Measurements from ENCODE around the gene GOLGA6L2. TPM values are rescaled to one million over a fixed set of nuclear protein-coding genes. Genes with fewer than 3 reads are reported as not detected.
A peak's percentile ranks its signal among the peaks of the same experiment; 100 is the strongest.

The GOLGA6L2 gene
- total and polyA plus RNA-seq, 4 donors: not detected

GRCh38 chr15:23472033-23472432, 25.0 kb upstream of the GOLGA6L2 start:
- Histone ChIP-seq H3K9ac (ENCODE audit: low read depth in 1 of 2, low read length in 2 of 2) (no peak overlapping the region), H3K4me1 (ENCODE audit: control insufficient read depth in 4 of 4, insufficient read depth in 4 of 4, low read length in 3 of 4) (no peaks in the 10 kb centered on the region), H3K36me3 (ENCODE audit: control insufficient read depth in 4 of 4, insufficient read depth in 3 of 4, low read depth in 1 of 4, low read length in 3 of 4) (no peaks in the 10 kb centered on the region), H3K27ac (ENCODE audit: low read depth in 1 of 2, low read length in 2 of 2) (no peak overlapping the region), H3K9me3 (ENCODE audit: control insufficient read depth in 4 of 4, low read length in 3 of 4) (no peaks in the 10 kb centered on the region), H3K4me3 (ENCODE audit: low read depth in 1 of 3, low read length in 3 of 3) (no peak overlapping the region), H3K27me3 (ENCODE audit: control insufficient read depth in 4 of 4, insufficient read depth in 4 of 4, low read length in 3 of 4) (peaks cover 0 to 3% (median 1%) of the 10 kb centered on the region in 4 donors)
- DNase-seq (ENCODE audit: low spot score): no peak
- TF ChIP-seq, protein P1, sequence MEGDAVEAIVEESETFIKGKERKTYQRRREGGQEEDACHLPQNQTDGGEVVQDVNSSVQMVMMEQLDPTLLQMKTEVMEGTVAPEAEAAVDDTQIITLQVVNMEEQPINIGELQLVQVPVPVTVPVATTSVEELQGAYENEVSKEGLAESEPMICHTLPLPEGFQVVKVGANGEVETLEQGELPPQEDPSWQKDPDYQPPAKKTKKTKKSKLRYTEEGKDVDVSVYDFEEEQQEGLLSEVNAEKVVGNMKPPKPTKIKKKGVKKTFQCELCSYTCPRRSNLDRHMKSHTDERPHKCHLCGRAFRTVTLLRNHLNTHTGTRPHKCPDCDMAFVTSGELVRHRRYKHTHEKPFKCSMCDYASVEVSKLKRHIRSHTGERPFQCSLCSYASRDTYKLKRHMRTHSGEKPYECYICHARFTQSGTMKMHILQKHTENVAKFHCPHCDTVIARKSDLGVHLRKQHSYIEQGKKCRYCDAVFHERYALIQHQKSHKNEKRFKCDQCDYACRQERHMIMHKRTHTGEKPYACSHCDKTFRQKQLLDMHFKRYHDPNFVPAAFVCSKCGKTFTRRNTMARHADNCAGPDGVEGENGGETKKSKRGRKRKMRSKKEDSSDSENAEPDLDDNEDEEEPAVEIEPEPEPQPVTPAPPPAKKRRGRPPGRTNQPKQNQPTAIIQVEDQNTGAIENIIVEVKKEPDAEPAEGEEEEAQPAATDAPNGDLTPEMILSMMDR (IDR thresholded peaks at IDR 0.05; ENCODE audit: low read depth, low read length, missing input control): no peak
- 62% methylated on average over 1 of the region's 1 CpG for WGBS

DNA sequence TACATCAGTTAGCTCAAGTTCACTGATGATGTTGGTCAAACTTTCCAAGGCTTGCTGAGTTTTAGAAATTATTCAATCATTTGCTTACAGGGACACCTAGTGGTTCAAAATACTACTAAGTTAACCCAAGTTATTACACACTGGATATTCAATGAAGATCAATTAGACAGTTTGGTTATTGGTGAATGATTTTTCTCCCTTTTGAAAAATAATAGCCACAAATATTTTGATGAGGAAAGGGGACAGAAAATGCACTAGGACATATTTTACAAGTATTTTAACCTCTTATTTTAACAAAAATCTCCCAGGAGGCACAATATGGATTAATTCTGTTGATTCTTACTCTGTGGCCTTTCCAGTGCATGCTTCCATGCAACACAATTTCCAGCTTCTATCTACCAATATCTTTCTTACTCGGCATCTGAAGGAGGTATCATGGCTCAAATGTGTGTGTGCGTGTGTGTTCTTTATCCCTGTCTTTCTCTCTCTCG, 20.1 kb upstream of the GOLGA6L2 start:
- Histone ChIP-seq H3K27ac (ENCODE audit: low read depth in 1 of 2, low read length in 2 of 2) (no peak overlapping the region), H3K36me3 (ENCODE audit: control insufficient read depth in 4 of 4, insufficient read depth in 3 of 4, low read depth in 1 of 4, low read length in 3 of 4) (no peaks in the 10 kb centered on the region), H3K4me3 (ENCODE audit: low read depth in 1 of 3, low read length in 3 of 3) (no peak overlapping the region), H3K27me3 (ENCODE audit: control insufficient read depth in 4 of 4, insufficient read depth in 4 of 4, low read length in 3 of 4) (peaks cover 0 to 5% (median 2%) of the 10 kb centered on the region in 4 donors), H3K4me1 (ENCODE audit: control insufficient read depth in 4 of 4, insufficient read depth in 4 of 4, low read length in 3 of 4) (no peaks in the 10 kb centered on the region), H3K9ac (ENCODE audit: low read depth in 1 of 2, low read length in 2 of 2) (no peak overlapping the region), H3K9me3 (ENCODE audit: control insufficient read depth in 4 of 4, low read length in 3 of 4) (no peaks in the 10 kb centered on the region)
- no peak for DNase-seq (ENCODE audit: low spot score)
- TF ChIP-seq, protein P1 (IDR thresholded peaks at IDR 0.05; ENCODE audit: low read depth, low read length, missing input control): peak; percentile 37
- TF ChIP-seq RAD21 (IDR thresholded peaks at IDR 0.05): peak; percentile 71 to 74
- TF ChIP-seq YY1 (IDR thresholded peaks at IDR 0.05): no peak
- TF ChIP-seq EGR1 (IDR thresholded peaks at IDR 0.05; ENCODE audit: low read depth in 2 of 2): no peak
- no peak for TF ChIP-seq TAF1 (conservative IDR thresholded peaks at IDR 0.05)
- no peak for TF ChIP-seq SP1 (IDR thresholded peaks at IDR 0.05)
- WGBS: 71% methylated on average over 3 of the region's 3 CpGs

DNA sequence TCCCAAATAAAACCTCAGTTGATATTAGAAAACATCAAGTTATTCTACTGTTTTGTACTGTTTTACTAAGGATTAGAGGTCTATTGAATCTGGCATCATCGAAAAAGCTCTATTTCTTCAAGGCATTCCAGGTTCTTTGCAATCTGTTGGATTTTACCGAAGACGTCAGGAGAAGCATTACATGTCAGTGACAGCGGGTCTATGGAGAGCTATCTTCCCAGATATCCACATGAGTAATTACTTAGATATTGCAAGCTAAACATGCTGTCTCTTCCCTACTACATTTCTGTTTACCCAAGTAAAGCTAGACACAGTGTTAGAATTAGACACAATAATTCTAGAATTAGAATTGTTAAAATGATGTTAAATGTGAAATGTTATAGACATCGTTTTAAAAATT, 10.8 kb upstream of the GOLGA6L2 start:
- WGBS: 66% methylated on average over 5 of the region's 5 CpGs
- DNase-seq (ENCODE audit: low spot score): no peak
- Histone ChIP-seq H3K4me1 (ENCODE audit: control insufficient read depth in 4 of 4, insufficient read depth in 4 of 4, low read length in 3 of 4) (no peaks in the 10 kb centered on the region), H3K9me3 (ENCODE audit: control insufficient read depth in 4 of 4, low read length in 3 of 4) (no peaks in the 10 kb centered on the region), H3K27me3 (ENCODE audit: control insufficient read depth in 4 of 4, insufficient read depth in 4 of 4, low read length in 3 of 4) (peaks cover 0 to 3% (median under 1%) of the 10 kb centered on the region in 4 donors), H3K9ac (ENCODE audit: low read depth in 1 of 2, low read length in 2 of 2) (no peak overlapping the region), H3K36me3 (ENCODE audit: control insufficient read depth in 4 of 4, insufficient read depth in 3 of 4, low read depth in 1 of 4, low read length in 3 of 4) (no peaks in the 10 kb centered on the region), H3K4me3 (ENCODE audit: low read depth in 1 of 3, low read length in 3 of 3) (no peak overlapping the region), H3K27ac (ENCODE audit: low read depth in 1 of 2, low read length in 2 of 2) (no peak overlapping the region)
- TF ChIP-seq EGR1 (IDR thresholded peaks at IDR 0.05; ENCODE audit: low read depth in 2 of 2) (no peak), HNF4A (conservative IDR thresholded peaks at IDR 0.05) (no peak), TAF1 (conservative IDR thresholded peaks at IDR 0.05) (no peak), RAD21 (IDR thresholded peaks at IDR 0.05) (no peak), JUND (IDR thresholded peaks at IDR 0.05) (no peak), GABPA (IDR thresholded peaks at IDR 0.05 in 1 of 2, conservative IDR thresholded peaks at IDR 0.05 in 1 of 2) (no peak), REST (IDR thresholded peaks at IDR 0.05) (no peak), FOXA2 (IDR thresholded peaks at IDR 0.05) (no peak), HNF4G (IDR thresholded peaks at IDR 0.05) (no peak), SP1 (IDR thresholded peaks at IDR 0.05) (no peak), RXRA (IDR thresholded peaks at IDR 0.05) (no peak), FOXA1 (IDR thresholded peaks at IDR 0.05) (no peak)
- TF ChIP-seq, protein P2, sequence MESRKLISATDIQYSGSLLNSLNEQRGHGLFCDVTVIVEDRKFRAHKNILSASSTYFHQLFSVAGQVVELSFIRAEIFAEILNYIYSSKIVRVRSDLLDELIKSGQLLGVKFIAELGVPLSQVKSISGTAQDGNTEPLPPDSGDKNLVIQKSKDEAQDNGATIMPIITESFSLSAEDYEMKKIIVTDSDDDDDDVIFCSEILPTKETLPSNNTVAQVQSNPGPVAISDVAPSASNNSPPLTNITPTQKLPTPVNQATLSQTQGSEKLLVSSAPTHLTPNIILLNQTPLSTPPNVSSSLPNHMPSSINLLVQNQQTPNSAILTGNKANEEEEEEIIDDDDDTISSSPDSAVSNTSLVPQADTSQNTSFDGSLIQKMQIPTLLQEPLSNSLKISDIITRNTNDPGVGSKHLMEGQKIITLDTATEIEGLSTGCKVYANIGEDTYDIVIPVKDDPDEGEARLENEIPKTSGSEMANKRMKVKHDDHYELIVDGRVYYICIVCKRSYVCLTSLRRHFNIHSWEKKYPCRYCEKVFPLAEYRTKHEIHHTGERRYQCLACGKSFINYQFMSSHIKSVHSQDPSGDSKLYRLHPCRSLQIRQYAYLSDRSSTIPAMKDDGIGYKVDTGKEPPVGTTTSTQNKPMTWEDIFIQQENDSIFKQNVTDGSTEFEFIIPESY (IDR thresholded peaks at IDR 0.05): no peak
- TF ChIP-seq, protein P3, sequence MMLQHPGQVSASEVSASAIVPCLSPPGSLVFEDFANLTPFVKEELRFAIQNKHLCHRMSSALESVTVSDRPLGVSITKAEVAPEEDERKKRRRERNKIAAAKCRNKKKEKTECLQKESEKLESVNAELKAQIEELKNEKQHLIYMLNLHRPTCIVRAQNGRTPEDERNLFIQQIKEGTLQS (IDR thresholded peaks at IDR 0.05): no peak

All from liver (tissue), 9 donors.